HEK293 (cell line): ENCODE data around the gene WNT7B.

Experiments used
- BCL11A ChIP-seq: fragments of 450-650 bp; formaldehyde crosslinking; IDR thresholded peaks from 2 replicates; pipeline ENCODE4 v1.5.1; 2016; ENCODE audit warnings: low read depth, missing biosample characterization, missing genetic modification characterization
- GLI4 ChIP-seq: fragments of 450-650 bp; formaldehyde crosslinking; IDR thresholded peaks from 2 replicates; pipeline ENCODE4 v1.5.1; 2016; ENCODE audit warnings: missing biosample characterization, missing genetic modification characterization
- GLIS1 ChIP-seq: fragments of 450-650 bp; formaldehyde crosslinking; IDR thresholded peaks from 2 replicates; pipeline ENCODE4 v1.5.1; 2016; ENCODE audit warnings: missing biosample characterization, missing genetic modification characterization
- GLIS2 ChIP-seq: fragments of 450-650 bp; formaldehyde crosslinking; IDR thresholded peaks from 2 replicates; pipeline ENCODE4 v1.5.1; 2016; ENCODE audit warnings: missing biosample characterization, missing genetic modification characterization
- KLF1 ChIP-seq: fragments of 450-650 bp; formaldehyde crosslinking; IDR thresholded peaks from 2 replicates; pipeline ENCODE4 v1.5.1; 2016; ENCODE audit warnings: missing biosample characterization, missing genetic modification characterization
- KLF17 ChIP-seq: fragments of 450-650 bp; formaldehyde crosslinking; IDR thresholded peaks from 2 replicates; pipeline ENCODE4 v1.5.1; 2016; ENCODE audit warnings: missing biosample characterization, missing genetic modification characterization
- KLF8 ChIP-seq: fragments of 450-650 bp; formaldehyde crosslinking; IDR thresholded peaks from 2 replicates; pipeline ENCODE4 v1.5.1; 2016; ENCODE audit warnings: missing biosample characterization, missing genetic modification characterization
- RBAK ChIP-seq: fragments of 450-650 bp; formaldehyde crosslinking; IDR thresholded peaks from 2 replicates; pipeline ENCODE4 v1.5.1; 2016; ENCODE audit warnings: missing biosample characterization, missing genetic modification characterization
- SP2 ChIP-seq: fragments of 450-650 bp; formaldehyde crosslinking; IDR thresholded peaks from 2 replicates; pipeline ENCODE4 v1.5.1; 2016; ENCODE audit warnings: missing biosample characterization, missing genetic modification characterization
- SP3 ChIP-seq: fragments of 450-650 bp; formaldehyde crosslinking; IDR thresholded peaks from 2 replicates; pipeline ENCODE4 v1.5.1; 2016; ENCODE audit warnings: missing biosample characterization, missing genetic modification characterization
- ZNF16 ChIP-seq: fragments of 450-650 bp; formaldehyde crosslinking; IDR thresholded peaks from 2 replicates; pipeline ENCODE4 v1.5.1; 2016; ENCODE audit warnings: low read depth, missing biosample characterization, missing genetic modification characterization
- ZNF175 ChIP-seq: fragments of 450-650 bp; formaldehyde crosslinking; IDR thresholded peaks from 2 replicates; pipeline ENCODE4 v1.5.1; 2016; ENCODE audit warnings: missing biosample characterization, missing genetic modification characterization
- ZNF214 ChIP-seq: fragments of 450-650 bp; formaldehyde crosslinking; IDR thresholded peaks from 2 replicates; pipeline ENCODE4 v1.5.1; 2017; ENCODE audit warnings: missing biosample characterization, mild to moderate bottlenecking, missing genetic modification characterization, borderline replicate concordance
- ZNF26 ChIP-seq: fragments of 450-650 bp; formaldehyde crosslinking; IDR thresholded peaks from 2 replicates; pipeline ENCODE4 v1.5.1; 2016; ENCODE audit warnings: missing biosample characterization, missing genetic modification characterization
- ZNF311 ChIP-seq: fragments of 450-650 bp; formaldehyde crosslinking; IDR thresholded peaks from 2 replicates; pipeline ENCODE4 v1.5.1; 2017; ENCODE audit warnings: missing biosample characterization, missing genetic modification characterization, borderline replicate concordance
- ZNF335 ChIP-seq: fragments of 450-650 bp; formaldehyde crosslinking; conservative IDR thresholded peaks from 2 replicates; pipeline ENCODE4 v1.5.1; 2016; ENCODE audit warnings: missing biosample characterization, missing genetic modification characterization
- ZNF391 ChIP-seq: fragments of 450-650 bp; formaldehyde crosslinking; IDR thresholded peaks from 2 replicates; pipeline ENCODE4 v1.5.1; 2016; ENCODE audit warnings: low read depth, missing biosample characterization, missing genetic modification characterization, borderline replicate concordance
- ZNF426 ChIP-seq: fragments of 450-650 bp; formaldehyde crosslinking; IDR thresholded peaks from 2 replicates; pipeline ENCODE4 v1.5.1; 2017; ENCODE audit warnings: missing biosample characterization, missing genetic modification characterization, mild to moderate bottlenecking, inconsistent platforms, moderate library complexity
- ZNF488 ChIP-seq: fragments of 450-650 bp; formaldehyde crosslinking; IDR thresholded peaks from 2 replicates; pipeline ENCODE4 v1.5.1; 2016; ENCODE audit warnings: missing biosample characterization, missing genetic modification characterization
- ZNF530 ChIP-seq: fragments of 450-650 bp; formaldehyde crosslinking; IDR thresholded peaks from 2 replicates; pipeline ENCODE4 v1.5.1; 2016; ENCODE audit warnings: low read depth, missing biosample characterization, missing genetic modification characterization
- ZNF585B ChIP-seq: fragments of 450-650 bp; formaldehyde crosslinking; IDR thresholded peaks from 2 replicates; pipeline ENCODE4 v1.5.1; 2016; ENCODE audit warnings: missing biosample characterization, missing genetic modification characterization
- ZNF639 ChIP-seq: fragments of 450-650 bp; formaldehyde crosslinking; IDR thresholded peaks from 2 replicates; pipeline ENCODE4 v1.5.1; 2016; ENCODE audit warnings: missing biosample characterization, missing genetic modification characterization
- ZNF707 ChIP-seq: fragments of 450-650 bp; formaldehyde crosslinking; IDR thresholded peaks from 2 replicates; pipeline ENCODE4 v1.5.1; 2016; ENCODE audit warnings: missing biosample characterization, missing genetic modification characterization
- ZNF837 ChIP-seq: fragments of 450-650 bp; formaldehyde crosslinking; IDR thresholded peaks from 2 replicates; pipeline ENCODE4 v1.5.1; 2016; ENCODE audit warnings: missing biosample characterization, missing genetic modification characterization
- ZNF843 ChIP-seq: fragments of 450-650 bp; formaldehyde crosslinking; IDR thresholded peaks from 2 replicates; pipeline ENCODE4 v1.5.1; 2016; ENCODE audit warnings: missing biosample characterization, missing genetic modification characterization

The WNT7B gene

GRCh38 chr22:45977003-45977411, at the start of gene WNT7B (continued):
- no peak for TF ChIP-seq ZNF488 (tag by site-specific recombination)
- TF ChIP-seq ZNF26 (tag by site-specific recombination) = no peak
- TF ChIP-seq ZNF707 (tag by site-specific recombination) = no peak
- peak; percentile 88 for TF ChIP-seq KLF17 (tag by site-specific recombination)
- TF ChIP-seq GLI4 = no peak
- TF ChIP-seq BCL11A = no peak
- TF ChIP-seq ZNF585B (tag by site-specific recombination) = no peak
- no peak for TF ChIP-seq ZNF214 (tag by site-specific recombination)
- no peak for TF ChIP-seq ZNF843 (tag by site-specific recombination)
- TF ChIP-seq SP3 (tag by site-specific recombination) = peak; percentile 68
- peak; percentile 41 for TF ChIP-seq GLIS1 (tag by site-specific recombination)
- TF ChIP-seq GLIS2 = peak; percentile 46; the same call in 1 of the 2 replicates
- no peak for TF ChIP-seq ZNF311
- no peak for TF ChIP-seq ZNF391 (tag by site-specific recombination)
- peak; percentile 64 for TF ChIP-seq SP2 (tag by site-specific recombination)
- TF ChIP-seq ZNF530 (tag by site-specific recombination) = no peak
- TF ChIP-seq RBAK (tag by site-specific recombination) = no peak
- peak; percentile 32; the same call in 1 of the 2 replicates for TF ChIP-seq KLF8 (tag by site-specific recombination)
- no peak for TF ChIP-seq ZNF16 (tag by site-specific recombination)
- no peak for TF ChIP-seq ZNF837 (tag by site-specific recombination)
- TF ChIP-seq KLF1 (tag by site-specific recombination) = peak; percentile 88
- TF ChIP-seq ZNF639 (tag by site-specific recombination) = no peak
- TF ChIP-seq ZNF335 (tag by site-specific recombination) = no peak
- no peak for TF ChIP-seq ZNF175 (tag by site-specific recombination)
- no peak for TF ChIP-seq ZNF426
